ENCODE results near the gene ARX. TPM values are rescaled to one million over a fixed set of nuclear protein-coding genes. Genes with fewer than 3 reads are reported as not detected.

ARX gene
- total RNA-seq (not detected in 2 replicates), polyA plus RNA-seq (0.11 and 0.29 TPM in 2 replicates)

GRCh38 chrX:25015486-25016360, at the start of gene ARX:
Gene ARX (minus strand): TSS chrX:25015965. CDS start chrX:25015737, 228 bp downstream.
- H3K4me2 ChIP-seq: peak within 1 kb of the TSS; percentile 73
- no peak within 1 kb of the TSS for H3K4me3 ChIP-seq
- H3K9me3 ChIP-seq (ENCODE audit: low read depth): no peaks in the 10 kb centered on the region
- no peaks in the 10 kb centered on the region for H3K36me3 ChIP-seq (replicated peaks; ENCODE audit: insufficient read depth, low read depth)
- H4K20me1 ChIP-seq (ENCODE audit: insufficient read depth, poor library complexity, severe bottlenecking): no peaks in the 10 kb centered on the region
- TF ChIP-seq CTCF (IDR thresholded peaks at IDR 0.05; ENCODE audit: poor library complexity) (no peak), EZH2phosphoT487 (IDR thresholded peaks at IDR 0.05; ENCODE audit: low read depth, severe bottlenecking, unreplicated experiment) (peak; percentile 18)
- 4% methylated on average over 52 of the region's 58 CpGs for WGBS (ENCODE audit: low lambda C conversion rate, missing lambda C conversion rate)
- peak; percentile 86 for DNase-seq (ENCODE audit: low spot score)
- H3K4me1 ChIP-seq (ENCODE audit: insufficient read depth): peaks cover 14% of the 10 kb centered on the region
- peak within 1 kb of the TSS; percentile 31 for H2AFZ ChIP-seq
- H3K27me3 ChIP-seq: peaks cover 95% of the 10 kb centered on the region
- H3K79me2 ChIP-seq: no peaks in the 10 kb centered on the region
- H3K27ac ChIP-seq: no peak within 1 kb of the TSS
- H3K9me2 ChIP-seq (replicated peaks; ENCODE audit: insufficient read depth): no peaks in the 10 kb centered on the region

DNA sequence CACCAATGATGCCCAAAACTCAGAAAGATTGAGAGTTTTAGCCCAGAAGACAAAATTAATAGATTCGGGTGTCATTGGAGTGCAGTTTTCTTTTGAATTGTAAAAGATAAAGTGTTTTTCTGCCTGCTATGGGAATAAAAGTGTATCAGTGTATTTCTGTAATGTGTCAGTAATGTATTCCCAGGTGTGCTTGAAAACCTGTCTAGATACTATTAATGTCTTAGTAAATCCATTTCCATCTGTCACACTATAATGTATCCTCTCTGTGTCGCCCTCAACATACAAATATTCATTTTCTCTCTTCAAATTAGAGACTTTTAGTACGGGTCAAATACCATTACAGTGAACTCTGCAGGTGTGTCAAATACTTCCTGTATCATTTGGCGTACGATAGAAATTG, 43.5 kb upstream of the ARX start:
- Histone ChIP-seq H2AFZ (no peak overlapping the region), H3K27ac (no peak overlapping the region), H3K4me1 (ENCODE audit: insufficient read depth) (no peaks in the 10 kb centered on the region), H3K27me3 (no peaks in the 10 kb centered on the region), H3K79me2 (no peaks in the 10 kb centered on the region), H3K9me3 (ENCODE audit: low read depth) (no peaks in the 10 kb centered on the region), H3K4me2 (no peak overlapping the region), H3K9me2 (replicated peaks; ENCODE audit: insufficient read depth) (no peaks in the 10 kb centered on the region), H4K20me1 (ENCODE audit: insufficient read depth, poor library complexity, severe bottlenecking) (no peaks in the 10 kb centered on the region), H3K36me3 (replicated peaks; ENCODE audit: insufficient read depth, low read depth) (no peaks in the 10 kb centered on the region), H3K4me3 (no peak overlapping the region)
- TF ChIP-seq CTCF (IDR thresholded peaks at IDR 0.05; ENCODE audit: poor library complexity) (no peak), EZH2 (IDR thresholded peaks at IDR 0.05; ENCODE audit: borderline replicate concordance) (no peak), EZH2phosphoT487 (IDR thresholded peaks at IDR 0.05; ENCODE audit: low read depth, severe bottlenecking, unreplicated experiment) (no peak)
- 83% methylated on average over 5 of the region's 5 CpGs for WGBS (ENCODE audit: low lambda C conversion rate, missing lambda C conversion rate)
- no peak for DNase-seq (ENCODE audit: low spot score)

GRCh38 chrX:25052798-25053534, 37.2 kb upstream of the ARX start:
- H4K20me1 ChIP-seq (ENCODE audit: insufficient read depth, poor library complexity, severe bottlenecking): no peaks in the 10 kb centered on the region
- H3K4me3 ChIP-seq: no peak overlapping the region
- H3K9me3 ChIP-seq (ENCODE audit: low read depth): no peaks in the 10 kb centered on the region
- no peak for TF ChIP-seq CTCF (IDR thresholded peaks at IDR 0.05; ENCODE audit: poor library complexity)
- TF ChIP-seq EZH2phosphoT487 (IDR thresholded peaks at IDR 0.05; ENCODE audit: low read depth, severe bottlenecking, unreplicated experiment): no peak
- no peak for TF ChIP-seq EZH2 (IDR thresholded peaks at IDR 0.05; ENCODE audit: borderline replicate concordance)
- no peak overlapping the region for H2AFZ ChIP-seq
- H3K27me3 ChIP-seq: no peaks in the 10 kb centered on the region
- 69% methylated on average over 4 of the region's 4 CpGs for WGBS (ENCODE audit: low lambda C conversion rate, missing lambda C conversion rate)
- H3K4me1 ChIP-seq (ENCODE audit: insufficient read depth): peaks cover 10% of the 10 kb centered on the region
- H3K4me2 ChIP-seq: no peak overlapping the region
- DNase-seq (ENCODE audit: low spot score): no peak
- no peaks in the 10 kb centered on the region for H3K36me3 ChIP-seq (replicated peaks; ENCODE audit: insufficient read depth, low read depth)
- no peaks in the 10 kb centered on the region for H3K9me2 ChIP-seq (replicated peaks; ENCODE audit: insufficient read depth)
- no peaks in the 10 kb centered on the region for H3K79me2 ChIP-seq
- H3K27ac ChIP-seq: no peak overlapping the region

Data from hepatocyte (in vitro differentiated cells).